Measurements from ENCODE around the gene TTC21A. TPM values are rescaled to one million over a fixed set of nuclear protein-coding genes. Genes with fewer than 3 reads are reported as not detected.

The TTC21A gene
- total RNA-seq, 1 donor from 2014 or later: 3.7 TPM

DNA sequence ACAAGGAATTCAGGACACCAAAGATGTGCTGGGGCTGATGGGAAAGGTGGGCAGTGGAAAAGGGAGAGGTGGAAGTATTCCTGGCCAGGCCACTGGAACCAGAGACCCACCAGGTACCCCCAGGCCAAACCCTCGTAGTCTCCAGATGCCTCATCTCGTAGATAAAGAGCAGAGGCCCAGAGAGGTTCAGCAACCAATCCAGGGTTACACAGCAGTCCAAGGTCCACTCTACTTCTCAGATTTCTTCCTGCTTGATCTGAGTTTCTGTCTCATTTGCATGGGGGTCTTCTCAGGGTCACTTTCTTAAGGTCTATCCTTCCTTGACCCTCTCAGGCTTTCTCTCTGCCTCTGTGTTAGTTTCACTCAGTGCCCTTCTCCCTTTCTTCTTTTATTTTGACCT, 5.1 kb downstream of the TTC21A start:
- no peak for DNase-seq (ENCODE audit: low spot score in 2 of 2)
- no peak for FAIRE-seq

DNA sequence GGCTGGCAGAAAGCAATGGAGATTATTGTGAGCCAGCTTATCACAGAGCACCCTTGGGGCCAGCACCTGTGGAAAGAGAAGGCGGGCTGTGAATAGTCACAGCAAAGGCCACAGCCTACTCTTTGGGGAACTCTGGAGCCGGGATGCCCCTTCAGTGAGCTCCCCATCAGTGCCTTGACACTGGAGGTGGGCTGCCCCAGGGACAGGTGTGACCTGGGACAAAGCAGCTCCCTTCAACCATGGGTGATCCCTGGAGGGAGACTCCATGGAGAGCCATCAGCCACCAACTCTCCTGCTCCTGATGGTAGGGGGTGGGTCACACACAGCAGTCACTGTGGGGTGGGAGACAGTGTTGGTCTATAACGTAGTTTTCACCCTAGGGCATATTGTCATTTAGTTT, 5.8 kb downstream of the TTC21A start:
- DNase-seq (ENCODE audit: low spot score in 2 of 2) (no peak), FAIRE-seq (no peak)

DNA sequence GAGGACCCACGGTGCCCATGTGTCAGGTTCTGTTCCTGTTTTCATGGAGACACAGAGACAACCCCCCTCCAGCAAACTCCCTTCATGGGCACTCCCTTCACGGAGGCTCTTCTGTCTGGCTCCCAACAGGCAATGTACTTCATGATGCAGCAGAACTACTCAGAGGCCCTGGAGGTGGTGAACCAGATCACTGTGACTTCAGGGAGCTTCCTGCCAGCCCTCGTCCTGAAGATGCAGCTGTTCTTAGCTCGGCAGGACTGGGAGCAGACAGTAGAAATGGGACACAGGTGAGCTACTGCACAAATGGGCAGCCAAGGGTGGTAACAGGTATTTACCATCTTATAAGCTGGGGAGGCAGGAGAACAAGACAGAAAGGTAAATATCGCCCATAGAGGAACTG, 7.0 kb downstream of the TTC21A start:
- no peak for FAIRE-seq
- DNase-seq (ENCODE audit: low spot score in 2 of 2): no peak

DNA sequence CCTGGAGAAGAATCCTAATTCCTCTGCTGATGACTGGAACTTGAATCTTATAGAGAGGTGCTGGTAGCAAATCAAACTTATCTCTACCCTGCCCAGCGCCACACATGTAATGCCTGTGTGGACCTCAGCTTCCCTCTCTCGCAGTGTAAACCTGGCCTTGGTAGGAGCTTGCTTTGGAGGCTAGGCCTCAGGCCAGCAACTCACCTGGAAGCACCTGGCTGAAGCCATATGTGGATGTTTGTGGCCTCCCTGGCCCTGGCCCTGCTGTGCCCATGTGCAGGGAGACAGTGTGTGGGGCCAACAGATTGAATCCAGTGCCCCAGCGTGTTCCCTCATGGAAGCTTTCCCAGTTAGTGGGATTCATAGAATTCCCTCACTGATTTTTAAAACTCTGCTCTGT, 8.4 kb downstream of the TTC21A start:
- FAIRE-seq (no peak), DNase-seq (ENCODE audit: low spot score in 2 of 2) (no peak)

DNA sequence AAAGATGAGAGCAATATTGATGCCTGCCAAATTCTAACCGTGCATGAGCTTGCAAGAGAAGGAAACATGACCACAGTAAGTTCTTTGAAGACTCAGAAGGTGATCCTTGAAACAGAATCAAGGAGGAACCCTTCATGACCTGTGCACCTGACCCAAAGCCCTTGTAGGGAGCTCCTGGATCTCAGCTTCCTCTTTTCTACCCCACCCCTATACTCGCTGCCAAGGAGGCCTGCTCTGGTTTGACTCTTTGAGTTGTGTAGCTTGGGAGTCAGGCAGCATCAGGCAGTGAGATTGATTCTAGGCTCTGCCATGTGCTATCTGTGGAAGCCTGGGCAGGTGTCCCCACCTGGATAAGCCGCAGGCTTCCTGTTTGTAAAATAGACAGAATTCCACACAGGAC, 10.6 kb downstream of the TTC21A start:
- DNase-seq (ENCODE audit: low spot score in 2 of 2) (no peak), FAIRE-seq (no peak)

DNA sequence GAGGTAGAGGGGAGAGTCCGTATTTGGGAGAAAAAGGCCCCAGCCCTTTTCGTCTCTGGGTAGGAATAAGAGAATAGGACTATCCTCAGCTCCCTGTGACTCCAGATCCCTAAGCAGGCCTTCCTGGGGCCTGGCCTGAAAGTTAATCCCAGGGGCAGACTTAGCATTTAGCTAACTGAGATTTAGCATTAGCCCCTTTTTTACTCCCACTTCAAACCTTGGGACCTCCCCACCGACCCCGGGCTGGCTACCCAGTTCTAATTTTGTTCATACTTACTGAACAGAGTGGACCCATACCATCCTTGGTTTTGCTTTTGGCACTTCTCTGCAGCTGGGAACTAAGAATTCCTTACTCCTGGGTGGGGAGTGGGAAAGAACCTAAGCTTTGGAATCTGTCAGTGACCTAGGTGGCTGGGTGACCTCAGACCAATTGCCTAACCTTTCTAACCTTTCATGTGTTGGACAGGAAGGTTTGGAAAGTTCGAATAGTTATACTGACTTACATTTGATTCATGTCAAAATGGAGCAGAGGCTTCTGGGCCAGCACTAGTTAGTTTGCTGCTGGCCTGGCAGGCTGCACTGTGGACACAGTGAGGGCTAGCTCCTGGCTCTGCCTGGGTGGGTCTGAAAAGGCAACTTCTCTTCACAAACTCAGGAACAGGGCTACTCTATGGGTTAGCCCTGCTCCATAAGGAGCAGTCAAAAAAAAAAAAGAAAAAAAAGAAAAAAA, 11.6 kb downstream of the TTC21A start:
- no peak for FAIRE-seq
- no peak for DNase-seq (ENCODE audit: low spot score in 2 of 2)

DNA sequence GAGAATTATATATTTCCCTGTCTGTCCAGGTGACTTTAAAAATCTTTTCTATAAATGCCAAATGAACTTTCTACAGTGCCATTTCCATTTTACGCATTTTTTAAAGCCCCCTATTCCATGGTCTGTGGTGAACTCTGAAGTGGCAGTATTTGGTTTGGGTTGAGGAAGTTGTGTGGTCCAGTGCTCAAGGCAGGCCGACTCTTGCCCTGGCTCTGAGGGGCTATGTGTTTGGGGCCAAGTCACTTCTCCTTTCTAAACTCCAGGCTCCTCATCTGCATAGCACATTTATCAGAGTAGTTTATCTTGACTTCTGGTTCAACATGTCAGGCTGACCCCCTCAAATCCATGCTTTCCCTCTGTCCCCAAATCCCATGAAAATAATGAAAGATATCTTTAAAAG, 14.1 kb downstream of the TTC21A start:
- DNase-seq (ENCODE audit: low spot score in 2 of 2) (no peak), FAIRE-seq (no peak)

DNA sequence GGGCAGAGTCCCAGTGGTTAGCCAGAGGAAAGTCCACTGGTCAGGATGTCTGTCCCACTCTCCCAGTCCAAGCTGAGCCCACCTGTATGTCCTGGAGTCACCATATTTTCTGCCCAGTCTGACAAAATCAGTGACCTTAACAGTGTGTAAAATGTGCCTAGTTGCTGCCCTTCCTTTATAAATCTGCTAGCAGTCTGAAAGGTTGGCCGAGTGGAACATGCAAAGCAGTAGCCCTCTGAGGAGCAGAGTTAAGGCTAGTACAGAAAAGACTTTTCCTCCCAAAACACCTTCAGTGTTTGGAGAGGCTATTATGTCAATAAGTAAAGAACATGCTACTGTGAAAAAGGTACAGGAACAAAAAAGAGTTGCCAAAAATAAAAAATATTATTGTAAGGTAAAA, 15.3 kb downstream of the TTC21A start:
- DNase-seq (ENCODE audit: low spot score in 2 of 2) (no peak), FAIRE-seq (no peak)

DNA sequence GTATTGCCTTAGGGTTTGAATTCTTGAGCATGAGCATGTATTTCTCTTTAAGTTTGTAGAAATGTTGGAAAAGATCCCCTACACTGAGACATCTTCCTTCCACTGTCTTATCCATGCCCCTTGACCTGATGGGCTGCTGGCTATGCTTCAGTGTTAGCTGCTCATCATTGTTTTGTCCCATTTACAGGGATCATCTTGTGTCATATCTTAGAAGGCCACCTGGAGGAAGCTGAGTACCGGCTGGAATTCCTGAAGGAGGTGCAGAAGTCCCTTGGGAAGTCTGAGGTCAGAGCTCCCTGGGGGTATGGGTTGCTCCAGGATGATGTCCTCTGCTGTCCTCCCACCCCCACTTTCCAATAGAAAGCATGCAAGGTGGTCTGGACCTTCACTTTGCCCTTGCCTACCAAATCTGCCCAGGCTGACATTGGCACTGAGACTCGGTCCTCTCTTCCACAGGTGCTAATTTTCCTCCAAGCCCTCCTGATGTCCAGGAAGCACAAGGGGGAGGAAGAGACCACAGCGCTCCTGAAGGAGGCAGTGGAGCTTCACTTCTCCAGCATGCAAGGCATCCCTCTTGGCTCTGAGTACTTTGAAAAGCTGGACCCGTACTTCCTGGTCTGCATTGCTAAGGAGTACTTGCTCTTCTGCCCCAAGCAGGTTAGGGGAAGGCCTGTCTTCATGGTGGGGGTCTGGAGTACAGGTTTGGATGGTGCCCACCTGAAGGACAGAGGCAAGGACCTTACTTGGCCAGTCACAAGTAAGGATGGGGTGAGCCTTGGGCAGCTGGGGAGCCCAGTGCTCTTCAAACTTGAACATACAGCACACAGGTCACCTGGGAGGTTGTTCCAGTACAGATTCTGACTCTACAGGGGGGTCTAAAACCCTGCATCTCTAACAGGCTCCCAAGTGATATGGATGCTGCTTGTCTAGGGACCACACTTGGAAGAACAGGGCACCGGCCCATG, 17.7 kb downstream of the TTC21A start:
- DNase-seq (ENCODE audit: low spot score in 2 of 2) (no peak), FAIRE-seq (no peak)

DNA sequence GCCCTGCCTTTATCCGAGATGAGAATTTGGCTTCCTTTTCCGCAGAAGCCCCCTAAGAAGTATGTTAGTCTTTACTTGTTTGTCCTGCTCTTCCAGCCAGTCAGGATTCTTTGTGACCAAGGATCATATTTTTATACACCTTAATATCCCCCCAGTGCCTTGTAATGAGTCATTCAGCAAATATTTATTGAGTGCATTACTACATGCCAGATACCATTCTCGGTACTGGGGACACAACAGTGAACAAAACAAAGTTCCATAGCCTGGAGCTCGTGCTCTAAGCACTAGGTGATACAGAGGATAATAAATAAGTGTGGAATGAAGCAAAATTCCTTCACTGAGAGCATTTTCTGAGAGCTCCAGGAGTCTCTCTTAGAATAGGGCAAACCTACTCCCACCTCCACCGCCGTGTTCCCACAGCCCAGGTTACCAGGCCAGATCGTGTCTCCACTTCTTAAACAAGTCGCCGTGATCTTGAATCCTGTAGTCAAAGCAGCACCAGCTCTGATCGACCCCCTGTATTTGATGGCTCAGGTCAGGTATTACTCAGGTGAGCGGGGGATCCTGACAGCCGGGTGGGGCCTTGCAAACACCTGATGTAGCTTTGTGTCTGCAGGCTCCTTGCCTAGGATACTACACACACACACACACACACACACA, 18.5 kb downstream of the TTC21A start:
- no peak for FAIRE-seq
- DNase-seq (ENCODE audit: low spot score in 2 of 2): no peak

DNA sequence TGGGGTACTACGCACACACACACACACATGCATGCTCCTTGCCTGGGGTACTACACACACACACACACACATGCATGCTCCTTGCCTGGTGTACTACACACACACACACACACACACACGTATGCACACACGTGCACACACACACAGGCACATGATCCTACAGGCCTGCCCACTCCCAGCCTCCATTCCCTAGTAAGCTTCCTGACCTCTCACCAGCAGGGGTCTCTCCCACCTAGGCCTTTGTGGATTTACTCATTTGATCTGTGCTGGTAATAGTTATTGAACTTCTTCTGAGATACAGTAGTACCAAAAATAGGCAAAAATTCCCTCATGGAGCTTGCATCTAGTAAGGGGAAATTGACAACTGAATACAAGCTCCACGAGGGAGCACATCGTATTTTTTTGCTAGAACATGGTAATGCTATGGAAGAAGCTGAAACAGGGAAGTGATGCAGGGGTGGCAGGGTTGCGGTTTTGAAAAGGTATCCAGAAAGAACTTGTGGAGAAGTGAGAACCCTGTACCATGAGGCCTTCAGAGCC, 19.1 kb downstream of the TTC21A start:
- no peak for FAIRE-seq
- DNase-seq (ENCODE audit: low spot score in 2 of 2): no peak

DNA sequence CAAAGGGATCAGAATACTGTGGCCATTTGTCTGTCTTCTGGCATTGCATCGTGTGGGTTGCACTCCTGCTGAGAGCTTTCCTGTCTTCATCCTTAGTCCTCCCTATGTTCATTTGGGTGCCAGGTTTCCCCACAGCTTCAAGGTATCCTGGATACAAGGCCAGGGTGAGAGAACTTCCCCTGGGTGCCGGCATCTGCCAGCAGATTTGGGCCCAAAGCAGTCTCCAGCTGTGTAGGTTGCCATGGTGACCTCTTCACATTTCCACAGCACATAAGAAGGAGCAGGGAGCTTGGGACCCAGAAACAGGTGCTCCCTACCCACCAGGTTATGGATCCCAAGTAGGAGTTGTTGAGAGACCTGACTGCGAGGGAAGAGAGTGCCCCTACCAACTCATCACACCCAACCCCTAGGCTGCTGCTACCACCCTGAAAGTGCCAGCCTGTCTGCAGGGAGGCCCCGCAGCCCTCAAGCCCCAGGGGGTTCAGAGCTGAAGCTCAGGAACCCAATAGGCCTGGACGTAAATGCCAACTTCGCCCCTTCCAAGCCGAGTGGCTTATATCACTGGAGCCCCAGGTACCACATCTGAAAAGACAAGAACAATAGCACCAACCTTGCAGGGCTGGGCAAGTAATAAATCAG, 19.9 kb downstream of the TTC21A start:
- DNase-seq (ENCODE audit: low spot score in 2 of 2): no peak
- FAIRE-seq: no peak

DNA sequence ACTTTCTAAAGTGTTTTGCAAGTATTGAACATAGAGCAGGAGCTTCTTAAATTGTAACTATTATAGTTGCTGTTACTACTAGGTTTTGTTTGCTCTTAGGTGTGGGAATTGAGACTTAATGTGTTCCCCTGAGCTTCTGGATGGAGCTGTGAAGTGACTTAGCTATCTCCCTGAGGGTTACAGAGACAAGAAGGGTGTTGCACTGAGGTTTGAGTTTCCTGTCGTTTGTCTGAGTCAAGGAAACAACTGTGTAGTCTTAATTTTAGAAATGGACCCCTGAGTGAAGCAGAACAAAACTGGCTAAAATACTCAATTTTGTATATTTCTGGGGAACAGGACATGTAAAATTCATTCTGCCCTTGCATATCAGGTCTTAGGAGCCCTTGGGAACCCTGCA, 20.4 kb downstream of the TTC21A start:
- DNase-seq (ENCODE audit: low spot score in 2 of 2) (no peak), FAIRE-seq (no peak)

DNA sequence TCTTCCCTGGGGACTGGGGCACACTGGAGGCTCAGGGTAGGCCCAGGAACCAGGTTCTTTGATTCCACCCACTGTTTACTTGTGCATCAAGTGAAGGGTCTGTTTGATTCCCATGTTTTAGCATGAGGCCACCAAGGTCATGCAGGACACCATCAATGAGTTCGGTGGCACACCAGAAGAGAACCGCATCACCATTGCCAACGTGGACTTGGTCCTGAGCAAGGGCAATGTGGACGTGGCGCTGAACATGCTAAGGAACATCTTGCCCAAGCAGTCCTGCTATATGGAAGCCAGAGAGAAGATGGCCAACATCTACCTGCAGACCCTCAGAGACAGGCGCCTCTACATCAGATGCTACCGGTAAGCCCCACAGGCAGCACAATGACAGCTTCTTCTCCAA, 21.5 kb downstream of the TTC21A start:
- FAIRE-seq (no peak), DNase-seq (ENCODE audit: low spot score in 2 of 2) (no peak)

DNA sequence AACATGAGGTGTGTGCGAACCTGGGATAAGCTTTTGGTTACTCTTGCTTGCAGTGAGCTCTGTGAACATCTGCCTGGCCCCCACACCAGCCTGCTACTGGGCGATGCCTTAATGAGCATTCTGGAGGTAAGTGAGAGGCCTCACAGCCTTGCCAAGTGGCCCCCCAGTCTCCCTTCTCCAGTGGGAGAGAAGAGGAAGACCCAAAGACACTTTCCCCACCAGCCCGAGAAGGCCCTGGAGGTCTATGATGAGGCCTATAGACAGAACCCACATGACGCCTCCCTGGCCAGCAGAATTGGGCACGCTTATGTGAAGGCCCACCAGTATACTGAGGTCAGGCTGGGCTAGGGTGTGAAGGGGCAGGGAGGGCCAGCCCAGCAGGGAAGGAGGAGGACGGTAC, 22.5 kb downstream of the TTC21A start:
- FAIRE-seq: no peak
- DNase-seq (ENCODE audit: low spot score in 2 of 2): no peak

DNA sequence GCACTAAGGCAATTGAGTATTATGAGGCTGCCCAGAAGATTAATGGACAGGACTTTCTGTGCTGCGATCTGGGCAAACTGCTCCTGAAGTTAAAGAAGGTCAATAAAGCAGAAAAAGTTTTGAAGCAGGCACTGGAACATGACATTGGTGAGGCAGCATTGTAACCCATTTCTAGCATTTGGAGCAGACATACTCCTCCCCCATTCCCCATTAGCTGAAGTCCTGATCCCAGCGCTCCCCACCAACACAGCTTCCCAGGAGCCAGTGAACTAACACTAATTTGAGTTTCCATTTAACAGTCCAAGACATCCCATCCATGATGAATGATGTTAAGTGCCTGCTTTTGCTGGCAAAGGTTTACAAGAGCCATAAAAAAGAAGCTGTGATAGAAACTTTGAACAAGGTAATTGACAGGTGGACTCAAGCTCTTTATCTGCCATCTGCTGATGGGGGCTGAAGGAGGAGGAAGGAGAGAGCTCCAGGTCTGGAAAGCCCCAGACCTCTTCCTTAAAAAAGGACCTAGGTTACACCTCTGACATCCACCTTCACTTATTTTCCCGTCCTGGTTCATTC, 23.3 kb downstream of the TTC21A start:
- no peak for FAIRE-seq

DNA sequence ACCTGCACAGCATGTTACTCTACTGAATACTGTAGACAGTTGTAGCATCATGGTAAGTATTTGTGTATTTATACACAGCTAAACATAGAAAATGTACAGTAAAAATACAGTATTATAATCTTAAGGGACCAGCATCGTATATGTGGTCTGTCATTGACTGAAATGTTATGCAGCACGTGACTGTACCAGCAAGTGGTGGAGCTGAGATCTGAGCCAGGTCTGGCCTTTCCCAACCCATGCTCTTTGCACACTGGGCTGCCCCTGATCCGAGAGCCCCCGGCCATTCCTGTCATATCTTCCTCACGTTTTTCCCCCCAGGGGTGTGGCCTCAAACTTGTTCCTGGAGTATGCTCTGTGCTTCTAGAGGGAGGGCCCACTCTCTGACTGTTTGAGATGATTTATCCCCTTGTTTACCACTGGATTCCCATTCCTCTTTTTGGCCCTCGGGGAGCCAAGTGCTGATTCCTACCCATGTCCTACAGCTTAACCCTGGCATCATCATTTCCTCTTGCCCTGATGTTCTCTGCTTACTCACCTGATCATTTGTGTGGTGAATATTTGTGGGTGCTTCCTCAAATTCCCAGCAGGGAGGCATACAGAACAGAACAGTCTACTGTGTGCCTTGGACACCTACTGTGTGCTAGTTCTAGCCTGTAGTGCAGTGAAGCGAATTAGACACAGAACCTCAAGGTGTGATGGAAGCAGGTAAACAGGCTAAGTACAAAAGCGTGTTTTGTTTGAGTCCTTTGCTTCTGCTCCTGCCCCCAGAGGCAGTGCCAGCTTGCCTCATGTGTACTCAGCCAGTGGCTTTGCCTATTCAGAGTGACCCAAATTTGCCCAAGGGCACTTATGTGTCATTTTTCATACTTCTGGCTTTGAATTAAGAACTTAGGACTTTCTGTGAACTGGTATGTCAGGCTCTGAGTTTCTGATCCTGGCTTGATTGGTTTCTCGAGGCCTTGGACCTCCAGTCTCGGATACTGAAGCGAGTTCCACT, 24.9 kb downstream of the TTC21A start:
- no peak for FAIRE-seq
- no peak for DNase-seq (ENCODE audit: low spot score in 2 of 2)

More for the DNA sequence above, 23.3 kb downstream of the TTC21A start:
- DNase-seq (ENCODE audit: low spot score in 2 of 2): no peak

DNA sequence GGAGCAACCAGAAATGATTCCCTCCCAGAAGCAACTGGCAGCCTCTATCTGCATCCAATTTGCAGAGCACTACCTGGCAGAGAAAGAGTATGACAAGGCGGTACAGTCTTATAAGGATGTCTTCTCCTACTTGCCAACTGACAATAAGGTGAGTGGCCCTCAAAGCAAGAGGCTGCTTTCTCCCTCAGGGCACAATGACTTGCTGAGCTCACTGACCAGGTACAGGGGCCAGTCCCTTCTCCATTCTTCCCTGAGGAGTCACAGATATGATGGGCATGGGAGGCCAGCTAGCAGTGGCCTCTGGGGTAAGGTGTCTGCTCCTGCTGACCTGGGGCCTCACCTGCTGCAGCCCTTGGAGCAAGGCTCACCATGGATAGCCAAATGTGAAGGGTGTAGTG, 25.6 kb downstream of the TTC21A start:
- FAIRE-seq (no peak), DNase-seq (ENCODE audit: low spot score in 2 of 2) (no peak)

DNA sequence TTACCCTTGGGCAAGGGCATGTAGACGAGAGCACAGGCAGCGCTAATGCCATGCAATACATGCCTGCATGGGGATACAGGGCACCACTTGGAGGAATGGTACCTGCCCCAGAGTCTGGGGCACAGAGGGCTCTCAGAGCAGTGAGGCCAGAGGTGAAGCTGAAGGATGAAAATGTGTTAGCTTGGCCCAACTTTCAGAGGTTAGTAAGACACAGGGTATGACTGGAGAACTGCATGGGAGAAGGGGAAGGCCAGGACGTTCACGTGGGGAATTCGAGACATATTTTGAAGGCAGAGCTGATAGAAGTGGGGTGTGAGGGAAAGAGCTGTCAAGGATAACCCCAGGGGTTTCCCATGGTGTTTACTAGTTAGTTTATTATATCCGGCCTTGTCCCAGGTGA, 26.3 kb downstream of the TTC21A start:
- FAIRE-seq (no peak), DNase-seq (ENCODE audit: low spot score in 2 of 2) (no peak)

All from frontal cortex (tissue), 4 donors.